Right atrium auricular region (tissue), 2 donors: Measurements from ENCODE around the gene NEDD4L. TPM values are rescaled to one million over a fixed set of nuclear protein-coding genes. Genes with fewer than 3 reads are reported as not detected.
A peak's percentile ranks its signal among the peaks of the same experiment; 100 is the strongest.

Experiments used
- DNase-seq: peaks from one replicate; pipeline ENCODE4 v3.0.0-alpha.2; 2019; ENCODE audit warnings: low spot score
- H3K27ac ChIP-seq, 2 donors: fragments of 200-600 bp; sonication (generic); 1 replicate in 1 of 2; 2 replicates in 1 of 2; pipeline ENCODE4 v1.5.1; 2016 to 2019
- H3K27me3 ChIP-seq, 2 donors: fragments of 200-600 bp; sonication (generic); one replicate each; pipeline versions ENCODE4 v1.5.1 to v1.6.0; 2017 to 2019
- H3K36me3 ChIP-seq: fragments of 200-600 bp; sonication (generic); one replicate; pipeline ENCODE4 v1.5.1; 2016
- H3K4me1 ChIP-seq, 2 donors: fragments of 200-600 bp; sonication (generic); one replicate each; pipeline versions ENCODE4 v1.5.1 to v1.6.0; 2017 to 2019
- H3K4me3 ChIP-seq, 2 donors: fragments of 200-600 bp; sonication (generic); 1 replicate in 1 of 2; 2 replicates in 1 of 2; pipeline ENCODE4 v1.5.1; 2017 to 2019; ENCODE audit warnings: mild to moderate bottlenecking in 1 of 2, moderate library complexity in 1 of 2
- H3K9me3 ChIP-seq, 2 donors: fragments of 200-600 bp; sonication (generic); one replicate each; pipeline ENCODE4 v1.5.1; 2019
- total RNA-seq, 2 donors: library from RNA; depleted of rRNA; stranded (reverse); fragments of >200 nt; gene quantifications; one replicate each; pipeline ENCODE4 v1.1.0, GENCODE V29; 2016
- TF ChIP-seq, protein P1 (sequence below), 2 donors: fragments of 200-600 bp; sonication (generic); IDR thresholded peaks; one replicate each; pipeline ENCODE4 v1.5.1; 2019; ENCODE audit warnings: antibody characterized with exemption in 2 of 2

NEDD4L gene
- total RNA-seq, 2 donors from 2014 or later: 45.0 to 68.0 TPM

DNA sequence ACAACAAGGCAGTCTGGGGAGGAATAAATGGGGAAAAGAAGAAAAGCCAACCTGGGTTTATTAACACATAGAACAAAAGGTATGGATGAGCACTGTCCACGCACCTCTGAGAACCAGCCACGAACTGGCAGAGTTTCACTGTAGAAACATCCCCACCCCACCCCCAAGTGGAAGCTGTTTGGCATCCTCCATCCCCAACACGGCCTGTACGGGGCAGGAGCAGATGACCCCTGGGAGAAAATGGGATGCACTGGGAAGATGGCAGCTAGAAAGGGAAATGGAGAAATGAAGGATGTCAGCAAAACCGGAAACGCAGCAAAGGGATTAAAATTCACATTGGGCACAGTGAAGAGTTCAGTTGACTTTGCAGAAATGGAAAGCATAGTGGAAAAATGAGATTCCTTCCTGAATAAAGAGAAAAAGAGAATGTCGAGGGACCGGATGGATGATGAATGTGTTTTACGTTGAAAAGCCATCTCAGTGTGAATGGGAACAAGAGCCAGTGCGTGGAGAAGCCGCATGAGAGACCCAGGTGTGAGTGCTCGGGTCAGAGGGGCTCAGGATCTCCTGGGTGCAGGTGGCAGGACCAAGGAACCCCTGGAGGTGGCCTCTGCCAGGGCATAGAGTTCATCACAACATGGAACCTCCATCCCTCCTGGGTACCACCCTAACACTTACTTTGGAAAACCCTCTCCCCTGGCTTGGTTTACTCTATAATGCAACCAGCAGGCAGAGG is 337.8 kb downstream of the NEDD4L start:
- H3K4me1 ChIP-seq: no peaks in the 10 kb centered on the region
- H3K27ac ChIP-seq: no peak overlapping the region
- TF ChIP-seq, protein P1, sequence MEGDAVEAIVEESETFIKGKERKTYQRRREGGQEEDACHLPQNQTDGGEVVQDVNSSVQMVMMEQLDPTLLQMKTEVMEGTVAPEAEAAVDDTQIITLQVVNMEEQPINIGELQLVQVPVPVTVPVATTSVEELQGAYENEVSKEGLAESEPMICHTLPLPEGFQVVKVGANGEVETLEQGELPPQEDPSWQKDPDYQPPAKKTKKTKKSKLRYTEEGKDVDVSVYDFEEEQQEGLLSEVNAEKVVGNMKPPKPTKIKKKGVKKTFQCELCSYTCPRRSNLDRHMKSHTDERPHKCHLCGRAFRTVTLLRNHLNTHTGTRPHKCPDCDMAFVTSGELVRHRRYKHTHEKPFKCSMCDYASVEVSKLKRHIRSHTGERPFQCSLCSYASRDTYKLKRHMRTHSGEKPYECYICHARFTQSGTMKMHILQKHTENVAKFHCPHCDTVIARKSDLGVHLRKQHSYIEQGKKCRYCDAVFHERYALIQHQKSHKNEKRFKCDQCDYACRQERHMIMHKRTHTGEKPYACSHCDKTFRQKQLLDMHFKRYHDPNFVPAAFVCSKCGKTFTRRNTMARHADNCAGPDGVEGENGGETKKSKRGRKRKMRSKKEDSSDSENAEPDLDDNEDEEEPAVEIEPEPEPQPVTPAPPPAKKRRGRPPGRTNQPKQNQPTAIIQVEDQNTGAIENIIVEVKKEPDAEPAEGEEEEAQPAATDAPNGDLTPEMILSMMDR (IDR thresholded peaks at IDR 0.05): no peak
- H3K36me3 ChIP-seq: peaks cover 7% of the 10 kb centered on the region
- peak; percentile 40 for DNase-seq
- H3K9me3 ChIP-seq: no peaks in the 10 kb centered on the region
- no peaks in the 10 kb centered on the region for H3K27me3 ChIP-seq
- H3K4me3 ChIP-seq: no peak overlapping the region

DNA sequence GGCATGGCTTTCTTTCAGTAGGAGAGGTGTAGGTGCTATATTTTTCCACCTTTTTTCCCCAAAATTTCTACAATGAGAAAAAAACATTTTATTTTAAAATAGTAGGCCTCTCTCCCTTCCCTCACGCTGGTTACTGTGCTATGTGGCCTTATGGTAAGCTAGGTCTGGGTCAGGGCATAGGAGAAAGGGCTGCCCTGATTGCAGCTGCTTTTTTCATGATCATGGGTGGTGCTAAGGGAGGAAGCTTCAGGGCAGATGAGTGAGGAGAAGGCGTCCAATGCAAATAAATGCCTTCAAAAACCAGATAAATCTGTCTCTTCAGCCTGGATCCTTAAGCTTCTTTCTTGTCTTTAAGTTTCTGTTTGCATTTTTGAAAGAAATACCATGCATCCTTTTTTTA is 338.4 kb downstream of the NEDD4L start:
- Histone ChIP-seq H3K4me3 (no peak overlapping the region), H3K4me1 (no peaks in the 10 kb centered on the region), H3K27ac (no peak overlapping the region), H3K27me3 (no peaks in the 10 kb centered on the region), H3K9me3 (no peaks in the 10 kb centered on the region), H3K36me3 (peaks cover 7% of the 10 kb centered on the region)
- DNase-seq: no peak
- TF ChIP-seq, protein P1 (IDR thresholded peaks at IDR 0.05): no peak

DNA sequence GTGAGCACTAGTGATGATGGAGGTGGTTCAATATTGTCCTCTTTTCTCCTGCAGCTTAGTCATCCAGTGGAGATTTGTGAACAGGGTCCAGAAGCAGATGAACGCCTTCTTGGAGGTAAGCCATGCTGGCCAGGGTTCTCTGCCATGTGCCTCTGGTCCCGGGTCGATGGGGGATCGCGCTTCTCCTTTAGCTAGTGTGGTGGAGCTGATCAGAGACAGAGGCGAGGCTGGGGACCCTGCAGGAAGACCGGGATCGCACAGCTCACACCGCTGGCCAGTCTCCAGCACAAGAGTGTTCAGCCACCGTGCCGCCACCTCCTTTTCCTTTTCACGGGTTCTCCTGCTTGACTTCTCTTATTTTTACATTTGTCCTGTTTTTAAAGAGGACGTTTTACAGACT is 341.4 kb downstream of the NEDD4L start:
- Histone ChIP-seq H3K36me3 (peaks cover 23% of the 10 kb centered on the region), H3K27ac (no peak overlapping the region), H3K4me3 (no peak overlapping the region), H3K9me3 (no peaks in the 10 kb centered on the region), H3K4me1 (no peaks in the 10 kb centered on the region), H3K27me3 (no peaks in the 10 kb centered on the region)
- TF ChIP-seq, protein P1 (IDR thresholded peaks at IDR 0.05): no peak
- peak; percentile 50 for DNase-seq

DNA sequence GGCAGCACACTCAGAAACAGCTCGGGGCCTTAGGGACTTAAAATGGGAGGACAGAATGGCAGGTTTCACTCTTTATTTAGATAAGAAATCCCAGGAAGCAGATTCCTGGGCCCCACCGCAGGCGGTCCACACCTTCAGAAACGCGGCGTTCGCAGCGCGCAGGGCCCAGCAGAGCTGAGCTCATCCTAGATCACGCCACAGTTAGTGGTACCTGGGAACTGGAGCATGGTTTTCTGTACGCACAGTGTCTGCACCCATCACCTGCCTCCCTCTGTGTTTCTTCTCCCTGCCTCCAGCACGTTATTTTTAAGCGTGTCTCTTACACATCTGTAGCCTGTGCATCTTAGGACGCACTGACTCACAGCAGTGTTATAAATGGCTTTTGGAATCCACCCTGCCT is 342.8 kb downstream of the NEDD4L start:
- TF ChIP-seq, protein P1 (IDR thresholded peaks at IDR 0.05): no peak
- DNase-seq: peak; percentile 51
- Histone ChIP-seq H3K4me1 (no peaks in the 10 kb centered on the region), H3K27ac (no peak overlapping the region), H3K9me3 (no peaks in the 10 kb centered on the region), H3K27me3 (no peaks in the 10 kb centered on the region), H3K4me3 (no peak overlapping the region), H3K36me3 (peaks cover 36% of the 10 kb centered on the region)

DNA sequence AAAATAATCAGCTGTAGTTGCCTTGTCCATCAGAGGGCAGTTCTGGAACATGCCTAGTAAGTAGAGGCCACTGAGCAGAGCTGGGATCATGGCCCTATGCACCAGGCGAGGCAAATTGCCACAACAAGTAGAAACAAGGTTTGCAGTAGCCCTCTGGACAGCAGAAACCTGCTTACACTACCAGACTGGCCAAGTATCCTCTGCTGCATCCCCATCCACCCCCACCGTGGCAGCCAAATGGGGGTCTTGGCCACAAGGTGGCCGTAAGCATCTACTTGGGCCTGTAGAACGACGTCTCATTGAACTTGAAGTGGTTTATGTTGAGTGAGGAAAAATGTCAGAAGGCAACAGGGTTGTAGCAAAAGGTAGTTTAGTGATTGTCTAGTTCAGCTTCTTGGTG is 343.7 kb downstream of the NEDD4L start:
- peaks cover 41% of the 10 kb centered on the region for H3K36me3 ChIP-seq

More for the DNA sequence above, 343.7 kb downstream of the NEDD4L start:
- no peak overlapping the region for H3K27ac ChIP-seq
- H3K4me1 ChIP-seq: no peaks in the 10 kb centered on the region
- no peaks in the 10 kb centered on the region for H3K27me3 ChIP-seq
- peak; percentile 32 for DNase-seq
- H3K9me3 ChIP-seq: no peaks in the 10 kb centered on the region
- TF ChIP-seq, protein P1 (IDR thresholded peaks at IDR 0.05): no peak
- no peak overlapping the region for H3K4me3 ChIP-seq
